HCT116 (cell line): Measurements from ENCODE around the gene WDR82. TPM values are rescaled to one million over a fixed set of nuclear protein-coding genes. Genes with fewer than 3 reads are reported as not detected.

Experiments used
- ATAC-seq: fragments of 200-7000 bp; cut with Tn5 transposase; 2 replicates; pipeline ENCODE4 v1.9.1; 2020; ENCODE audit warnings: mild to moderate bottlenecking, moderate library complexity
- BruUV-seq: library from RNA; stranded (reverse); fragments of 400-500 nt; replicated peaks from 2 replicates; lab custom pipeline; 2021; lab: Mats Ljungman, UMichigan
- CTCF ChIA-PET: fragments of 300-600 bp; sonication (Branson Sonifier 250); formaldehyde crosslinking; loops from one replicate; lab custom pipeline; 2021; ENCODE audit warnings: antibody characterized with exemption; lab: Charles Lee
- POLR2A ChIA-PET: fragments of 300-600, 350-600 bp; sonication (Branson Sonifier 250); formaldehyde crosslinking; loops from one replicate; lab custom pipeline; 2021; ENCODE audit warnings: antibody characterized with exemption; lab: Charles Lee
- RAD21 ChIA-PET, 2 experiments: fragments of 300-600 bp; sonication (Branson Sonifier 250); formaldehyde crosslinking; loops; one replicate each; lab custom pipeline; 2023; ENCODE audit warnings: low total read pairs in 2 of 2; ENCODE audit not compliant: uncharacterized antibody in 2 of 2, unreplicated experiment in 2 of 2, low non-redundant PET in 1 of 2; lab: Charles Lee
- DNase-seq: peaks from one replicate; pipeline ENCODE4 v3.0.0-alpha.2; 2010; ENCODE audit warnings: low read depth, low spot score
- H2AFZ ChIP-seq: fragments of 200-600 bp; shearing (Covaris generic), sonication (generic); 2 replicates; pipeline ENCODE4 v1.6.1; 2017; ENCODE audit warnings: low read depth, mixed run types, mixed read lengths, antibody characterized with exemption, low read length; ENCODE audit not compliant: poor library complexity, severe bottlenecking
- H3K27ac ChIP-seq: 2 replicates; pipeline ENCODE4 v1.5.1; 2012; ENCODE audit warnings: low read depth, low read length
- H3K27me3 ChIP-seq: fragments of 200-600 bp; sonication (generic); 2 replicates; pipeline ENCODE4 v1.6.1; 2016; ENCODE audit warnings: mixed run types, low read length, mixed read lengths; ENCODE audit not compliant: insufficient read depth
- H3K36me3 ChIP-seq, 2 experiments: fragments of 200-500 bp in 1 of 2; fragments of 200-600 bp in 1 of 2; sonication (Bioruptor generic) in 1 of 2; sonication (generic) in 1 of 2; 2 replicates each; pipeline versions ENCODE4 v1.5.1 to v1.6.1; 2014 to 2016; ENCODE audit warnings: low read length in 2 of 2, inconsistent platforms in 1 of 2, mixed read lengths in 1 of 2, mixed run types in 1 of 2; ENCODE audit not compliant: insufficient read depth in 2 of 2, control insufficient read depth in 1 of 2
- H3K4me1 ChIP-seq, 2 experiments: fragments of 200-600 bp in 1 of 2; sonication (generic) in 1 of 2; 2 replicates each; pipeline versions ENCODE4 v1.5.1 to v1.6.1; 2012 to 2017; ENCODE audit warnings: low read length in 2 of 2, inconsistent platforms in 1 of 2, mild to moderate bottlenecking in 1 of 2, mixed read lengths in 1 of 2, mixed run types in 1 of 2, moderate library complexity in 1 of 2; ENCODE audit not compliant: insufficient read depth in 2 of 2, control insufficient read depth in 1 of 2
- H3K4me2 ChIP-seq: fragments of 200-600 bp; sonication (generic); 2 replicates; pipeline ENCODE4 v1.6.1; 2017; ENCODE audit warnings: mixed run types, low read length, mixed read lengths
- H3K4me3 ChIP-seq, 2 experiments: fragments of 200-600 bp in 1 of 2; sonication (generic) in 1 of 2; replicated peaks in 1 of 2; 2 replicates each; pipeline ENCODE4 v1.5.1; 2011 to 2016; ENCODE audit warnings: low read length in 2 of 2, control low read depth in 1 of 2, low read depth in 1 of 2, mild to moderate bottlenecking in 1 of 2, mixed read lengths in 1 of 2, mixed run types in 1 of 2
- H3K79me2 ChIP-seq: fragments of 200-600 bp; sonication (generic); 2 replicates; pipeline ENCODE4 v1.6.1; 2017; ENCODE audit warnings: mild to moderate bottlenecking, mixed run types, low read length, moderate library complexity, mixed read lengths; ENCODE audit not compliant: insufficient read depth
- H3K9ac ChIP-seq: fragments of 200-600 bp; sonication (generic); 2 replicates; pipeline ENCODE4 v1.6.1; 2016; ENCODE audit warnings: low read length, mixed read lengths
- H3K9me2 ChIP-seq: fragments of 200-600 bp; sonication (generic), shearing (Covaris generic); 2 replicates; pipeline ENCODE4 v1.6.1; 2017; ENCODE audit warnings: mixed run types, mild to moderate bottlenecking, moderate library complexity; ENCODE audit not compliant: insufficient read depth
- H3K9me3 ChIP-seq, 2 experiments: fragments of 200-500 bp in 1 of 2; fragments of 200-600 bp in 1 of 2; sonication (Bioruptor generic) in 1 of 2; sonication (generic) in 1 of 2; 2 replicates each; pipeline ENCODE4 v1.6.1; 2014 to 2017; ENCODE audit warnings: low read length in 2 of 2, mixed read lengths in 2 of 2, inconsistent platforms in 1 of 2, low read depth in 1 of 2, mild to moderate bottlenecking in 1 of 2, mixed run types in 1 of 2, moderate library complexity in 1 of 2; ENCODE audit not compliant: control insufficient read depth in 1 of 2, insufficient read depth in 1 of 2
- H4K20me1 ChIP-seq: fragments of 200-600 bp; sonication (generic), shearing (Covaris generic); 2 replicates; pipeline ENCODE4 v1.6.1; 2017; ENCODE audit warnings: mixed run types, mild to moderate bottlenecking, moderate library complexity; ENCODE audit not compliant: insufficient read depth
- EZH2 ChIP-seq: fragments of 200-600 bp; sonication (generic); IDR thresholded peaks from 2 replicates; pipeline ENCODE4 v1.6.1; 2017; ENCODE audit warnings: antibody characterized with exemption, mixed run types
- EZH2phosphoT487 ChIP-seq: fragments of 200-600 bp; IDR thresholded peaks from 2 replicates; pipeline ENCODE4 v1.6.1; 2018; ENCODE audit warnings: antibody characterized with exemption, borderline replicate concordance
- JUND ChIP-seq: IDR thresholded peaks from 2 replicates; pipeline ENCODE4 v1.6.1; 2012
- SIN3A ChIP-seq: IDR thresholded peaks from 2 replicates; pipeline ENCODE4 v1.6.1; 2012; ENCODE audit warnings: low read depth
- SRF ChIP-seq: IDR thresholded peaks from 2 replicates; pipeline ENCODE4 v1.6.1; 2012; ENCODE audit warnings: low read depth
- TCF7L2 ChIP-seq: IDR thresholded peaks from 2 replicates; pipeline ENCODE4 v1.7.0; 2011; ENCODE audit warnings: borderline replicate concordance, inconsistent platforms; ENCODE audit not compliant: insufficient read depth, insufficient read length; ENCODE audit errors: extremely low read depth
- intact Hi-C: fragments of 100-400 bp; cut with micrococcal nuclease; formaldehyde crosslinking; loops from 2 replicates; pipeline ENCODE4 v1.10.0; 2022
- total RNA-seq: library from RNA; stranded (reverse); gene quantifications from one replicate; pipeline ENCODE4 v1.2.1, GENCODE V29; 2021; ENCODE audit not compliant: unreplicated experiment
- TF ChIP-seq, protein P1 (sequence below): IDR thresholded peaks from 2 replicates; pipeline ENCODE4 v1.6.1; 2012
- TF ChIP-seq, protein P2 (sequence below): IDR thresholded peaks from 2 replicates; pipeline ENCODE4 v1.6.1; 2012; ENCODE audit warnings: low read depth

The WDR82 gene
- total RNA-seq, 1 experiment from 2014 or later, result 89.7 TPM

DNA sequence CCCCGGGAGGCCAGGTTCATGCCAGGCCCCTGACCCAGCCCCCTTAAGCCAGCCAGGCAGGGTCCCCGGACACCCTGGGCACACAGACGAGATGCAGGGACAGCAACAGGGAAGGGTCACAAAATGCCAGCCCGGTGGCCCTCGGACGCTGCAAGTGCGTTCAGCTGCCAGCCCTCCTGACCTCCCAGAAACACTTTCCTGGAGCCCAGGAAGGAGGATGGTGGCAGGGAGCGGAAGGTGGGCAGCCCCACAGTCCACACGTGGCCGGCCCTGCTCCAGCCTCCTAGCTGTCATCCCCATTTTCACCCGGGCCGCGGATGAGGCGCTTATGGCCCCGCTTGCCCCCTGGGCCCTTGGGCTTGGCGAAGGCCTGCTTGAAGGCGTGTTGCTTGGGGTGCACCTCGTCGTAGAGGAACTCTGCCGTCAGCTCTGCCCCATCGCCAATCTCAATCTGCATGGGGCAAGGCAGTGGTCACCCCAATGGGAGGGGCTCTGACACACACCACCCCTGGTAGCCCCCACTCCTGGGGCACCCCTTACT lies 49.6 kb downstream of the WDR82 start:
- ChIA-PET POLR2A (no interaction called here), CTCF (interaction anchor here (1.3 kb wide), 1 partner anchor 8 kb away, joined by 3 read pairs; no protein-coding TSS in a partner anchor), RAD21 (no interaction called here)
- DNase-seq, result no peak
- H3K4me3 ChIP-seq, result no peak overlapping the region
- H3K9ac ChIP-seq, result no peak overlapping the region
- H3K9me2 ChIP-seq, result no peaks in the 10 kb centered on the region
- ATAC-seq, result no peak
- H3K4me2 ChIP-seq, result no peak overlapping the region
- H3K4me1 ChIP-seq, result no peaks in the 10 kb centered on the region
- H3K27me3 ChIP-seq, result no peaks in the 10 kb centered on the region
- no peak for TF ChIP-seq EZH2
- intact Hi-C loops, result no loop called here
- H3K36me3 ChIP-seq, result peaks cover 17% of the 10 kb centered on the region in 2 experiments; a peak in 3 of 4 replicates
- no peaks in the 10 kb centered on the region for H3K9me3 ChIP-seq
- H4K20me1 ChIP-seq, result no peaks in the 10 kb centered on the region
- no peak overlapping the region for H2AFZ ChIP-seq
- H3K79me2 ChIP-seq, result no peaks in the 10 kb centered on the region
- TSS peak; percentile 53 for BruUV-seq
- H3K27ac ChIP-seq, result no peak overlapping the region

- H3K9ac ChIP-seq, result no peak overlapping the region
- no peak overlapping the region for H3K4me2 ChIP-seq
- ChIA-PET RAD21 (no interaction called here), CTCF (interaction anchor here (1.3 kb wide), 1 partner anchor 7 kb away, joined by 3 read pairs; no protein-coding TSS in a partner anchor), POLR2A (no interaction called here)
- BruUV-seq, result no TSS peak
- H2AFZ ChIP-seq, result no peak overlapping the region
- H3K4me3 ChIP-seq, result no peak overlapping the region
- H4K20me1 ChIP-seq, result no peaks in the 10 kb centered on the region
- no peak for ATAC-seq
- no peak for DNase-seq
- H3K27me3 ChIP-seq, result no peaks in the 10 kb centered on the region
- H3K9me3 ChIP-seq, result no peaks in the 10 kb centered on the region
- intact Hi-C loops, result no loop called here
- no peaks in the 10 kb centered on the region for H3K9me2 ChIP-seq
- H3K79me2 ChIP-seq, result no peaks in the 10 kb centered on the region
- peaks cover 17% of the 10 kb centered on the region in 2 experiments; a peak in 3 of 4 replicates for H3K36me3 ChIP-seq
- TF ChIP-seq EZH2phosphoT487 (no peak), SRF (no peak), TCF7L2 (no peak), SIN3A (no peak), EZH2 (no peak), JUND (no peak)
- TF ChIP-seq, protein P1, sequence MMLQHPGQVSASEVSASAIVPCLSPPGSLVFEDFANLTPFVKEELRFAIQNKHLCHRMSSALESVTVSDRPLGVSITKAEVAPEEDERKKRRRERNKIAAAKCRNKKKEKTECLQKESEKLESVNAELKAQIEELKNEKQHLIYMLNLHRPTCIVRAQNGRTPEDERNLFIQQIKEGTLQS, result no peak
- TF ChIP-seq, protein P2, sequence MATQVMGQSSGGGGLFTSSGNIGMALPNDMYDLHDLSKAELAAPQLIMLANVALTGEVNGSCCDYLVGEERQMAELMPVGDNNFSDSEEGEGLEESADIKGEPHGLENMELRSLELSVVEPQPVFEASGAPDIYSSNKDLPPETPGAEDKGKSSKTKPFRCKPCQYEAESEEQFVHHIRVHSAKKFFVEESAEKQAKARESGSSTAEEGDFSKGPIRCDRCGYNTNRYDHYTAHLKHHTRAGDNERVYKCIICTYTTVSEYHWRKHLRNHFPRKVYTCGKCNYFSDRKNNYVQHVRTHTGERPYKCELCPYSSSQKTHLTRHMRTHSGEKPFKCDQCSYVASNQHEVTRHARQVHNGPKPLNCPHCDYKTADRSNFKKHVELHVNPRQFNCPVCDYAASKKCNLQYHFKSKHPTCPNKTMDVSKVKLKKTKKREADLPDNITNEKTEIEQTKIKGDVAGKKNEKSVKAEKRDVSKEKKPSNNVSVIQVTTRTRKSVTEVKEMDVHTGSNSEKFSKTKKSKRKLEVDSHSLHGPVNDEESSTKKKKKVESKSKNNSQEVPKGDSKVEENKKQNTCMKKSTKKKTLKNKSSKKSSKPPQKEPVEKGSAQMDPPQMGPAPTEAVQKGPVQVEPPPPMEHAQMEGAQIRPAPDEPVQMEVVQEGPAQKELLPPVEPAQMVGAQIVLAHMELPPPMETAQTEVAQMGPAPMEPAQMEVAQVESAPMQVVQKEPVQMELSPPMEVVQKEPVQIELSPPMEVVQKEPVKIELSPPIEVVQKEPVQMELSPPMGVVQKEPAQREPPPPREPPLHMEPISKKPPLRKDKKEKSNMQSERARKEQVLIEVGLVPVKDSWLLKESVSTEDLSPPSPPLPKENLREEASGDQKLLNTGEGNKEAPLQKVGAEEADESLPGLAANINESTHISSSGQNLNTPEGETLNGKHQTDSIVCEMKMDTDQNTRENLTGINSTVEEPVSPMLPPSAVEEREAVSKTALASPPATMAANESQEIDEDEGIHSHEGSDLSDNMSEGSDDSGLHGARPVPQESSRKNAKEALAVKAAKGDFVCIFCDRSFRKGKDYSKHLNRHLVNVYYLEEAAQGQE, result no peak
- H3K27ac ChIP-seq, result no peak overlapping the region
- no peaks in the 10 kb centered on the region for H3K4me1 ChIP-seq
Observed at GRCh38 chr3:52228266-52228665, 50.2 kb downstream of the WDR82 start.
